ENCODE data around the gene HRAS.
"Not testable (repeated sequence)": the region's sequence is repeated elsewhere in the genome, so short reads cannot be mapped to it uniquely, and the experiment has no call there.

The HRAS gene

DNA sequence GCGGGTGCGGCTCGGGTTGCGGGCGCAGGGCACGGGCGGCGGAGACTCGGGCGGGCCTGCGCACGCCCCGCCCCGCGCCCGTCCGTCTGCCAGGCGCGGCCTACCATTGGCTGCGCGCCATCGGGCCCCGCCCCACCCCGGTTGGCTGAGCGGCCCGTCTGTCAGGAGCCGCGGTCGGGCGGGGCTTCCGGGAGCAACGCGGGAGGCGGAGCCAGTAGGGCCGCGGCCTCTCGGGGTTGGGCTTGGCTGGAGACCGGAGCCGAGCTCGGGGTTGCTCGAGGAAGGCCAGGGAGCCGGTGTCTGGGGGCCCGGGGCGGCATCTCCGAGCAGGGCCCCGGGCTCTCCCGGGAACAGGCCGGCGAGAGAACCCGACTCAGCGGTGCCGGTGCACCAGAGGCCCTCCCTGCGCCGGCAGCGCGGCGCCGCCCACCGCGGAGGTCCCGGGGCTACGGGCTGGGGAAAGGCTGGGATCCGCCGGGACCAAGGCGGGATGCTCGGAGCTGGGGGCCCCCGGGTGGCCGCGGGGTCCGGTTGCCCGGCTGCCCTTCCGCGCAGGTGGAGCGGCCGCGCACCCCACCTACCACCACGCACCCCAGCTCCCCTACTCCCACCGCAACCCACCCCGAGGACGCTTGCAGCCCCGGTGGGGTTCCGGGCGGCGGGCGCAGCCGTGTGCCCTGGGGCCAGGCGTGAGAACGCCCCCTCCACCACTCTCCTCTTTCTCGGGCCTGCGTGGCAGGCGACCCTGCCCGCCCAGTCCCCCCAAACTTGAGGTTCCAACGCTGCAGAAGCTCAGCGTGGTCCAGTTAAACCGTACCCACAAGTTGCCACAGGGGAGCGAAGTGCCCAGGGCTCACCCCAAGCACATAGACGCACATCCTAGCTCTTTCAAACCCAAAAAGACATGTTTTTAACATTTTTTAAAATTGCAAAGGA lies at the start of gene HRAS:
Gene HRAS, minus strand, starts transcription at position 58 of the 936 bp plus-strand sequence.
- peak; percentile 95 for DNase-seq

GRCh38 chr11:584287-584686 lies 48.9 kb upstream of the HRAS start:
- DNase-seq: no peak

DNA sequence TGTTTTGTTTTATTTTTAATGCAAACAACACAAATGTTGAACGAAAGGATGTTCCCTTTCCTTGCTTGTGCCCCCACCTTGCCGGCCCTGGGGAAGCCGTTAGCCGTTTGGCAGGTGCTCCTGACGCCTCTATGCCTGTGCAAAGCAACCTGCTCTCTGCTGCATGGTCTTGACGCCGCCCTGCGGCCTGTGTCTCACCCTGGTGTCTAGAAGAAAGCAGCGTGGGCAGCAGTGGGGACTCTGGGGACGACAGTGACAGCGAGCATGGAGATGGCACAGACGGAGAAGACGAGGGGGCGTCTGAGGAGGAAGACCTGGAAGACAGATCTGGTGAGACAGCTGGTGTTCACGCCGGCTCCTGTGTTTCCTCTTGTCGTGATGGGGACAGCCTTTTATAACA lies 46.4 kb upstream of the HRAS start:
- no peak for DNase-seq

DNA sequence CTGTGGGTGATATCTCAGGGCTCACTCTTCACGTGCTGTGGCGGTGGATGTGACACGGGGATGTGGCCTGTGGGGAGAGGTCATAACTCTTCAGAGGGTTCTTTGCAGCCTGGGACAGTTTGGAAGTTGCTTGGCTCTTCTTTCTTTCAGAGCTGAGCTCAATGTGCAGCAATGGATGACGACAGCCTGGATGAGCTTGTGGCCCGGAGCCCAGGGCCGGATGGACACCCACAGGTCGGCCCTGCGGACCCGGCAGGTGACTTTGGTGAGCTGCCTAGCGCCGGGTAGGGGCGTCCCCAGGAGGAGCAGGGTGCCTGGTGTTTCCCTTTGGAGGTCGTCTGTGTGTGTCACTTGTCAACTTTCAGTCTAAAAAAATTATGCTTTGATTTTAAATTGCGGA lies 46.0 kb upstream of the HRAS start:
- no peak for DNase-seq

DNA sequence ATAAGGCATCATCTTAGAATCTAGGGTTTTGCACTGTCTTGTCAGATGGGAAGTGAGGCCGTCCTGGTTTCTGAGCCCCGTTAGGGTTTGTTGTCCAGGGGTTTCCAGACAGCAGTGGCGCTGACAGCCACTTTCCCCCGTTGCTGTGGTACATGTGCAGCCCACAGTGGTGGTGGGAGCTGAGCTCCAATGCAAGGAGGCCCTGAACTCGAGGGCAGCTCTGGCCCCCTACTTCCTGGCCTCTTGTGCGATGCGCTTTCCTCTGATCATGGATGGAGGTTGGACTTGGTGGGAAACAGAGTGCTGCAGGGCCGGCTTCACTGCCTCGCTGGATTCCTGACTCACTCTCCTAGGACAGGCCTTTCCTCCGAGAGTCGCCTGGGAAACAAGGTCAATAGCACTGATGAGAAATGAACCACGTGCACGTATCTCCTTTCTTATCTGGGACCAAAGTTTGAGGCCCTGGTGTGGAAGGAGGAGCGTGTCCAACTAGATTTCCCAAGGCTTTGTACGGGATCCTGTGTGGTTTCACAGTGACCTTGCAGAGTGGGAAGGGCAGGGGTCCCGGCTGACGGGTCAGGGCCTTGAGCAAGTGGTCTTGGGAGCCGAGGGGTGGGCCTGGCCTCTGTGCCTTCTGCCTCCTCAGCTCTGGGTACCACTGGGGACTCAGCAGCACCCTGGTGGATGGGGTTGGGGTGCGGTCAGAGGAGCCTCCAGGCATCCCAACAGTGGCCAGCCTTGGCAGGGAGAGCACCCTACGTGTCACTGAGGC lies 44.6 kb upstream of the HRAS start:
- no peak for DNase-seq

- DNase-seq: no peak
Observed at GRCh38 chr11:578276-579035, 43.1 kb upstream of the HRAS start.

- no peak for DNase-seq
Observed at GRCh38 chr11:577611-577894, 42.2 kb upstream of the HRAS start.

GRCh38 chr11:576811-577610 lies 41.6 kb upstream of the HRAS start:
- DNase-seq: no peak

- peak; percentile 94 for DNase-seq
Observed at GRCh38 chr11:575996-576768, 40.8 kb upstream of the HRAS start, which contains the start of gene PHRF1. Gene PHRF1 (plus strand): TSS chr11:576470. CDS start chr11:581513, 5,043 bp downstream.

- no peak for DNase-seq
Observed at GRCh38 chr11:575313-575995, 40.1 kb upstream of the HRAS start.

- DNase-seq: no peak
Observed at GRCh38 chr11:574632-575312, 39.4 kb upstream of the HRAS start.

GRCh38 chr11:574031-574570 lies 38.7 kb upstream of the HRAS start:
- not testable (repeated sequence) for DNase-seq

DNA sequence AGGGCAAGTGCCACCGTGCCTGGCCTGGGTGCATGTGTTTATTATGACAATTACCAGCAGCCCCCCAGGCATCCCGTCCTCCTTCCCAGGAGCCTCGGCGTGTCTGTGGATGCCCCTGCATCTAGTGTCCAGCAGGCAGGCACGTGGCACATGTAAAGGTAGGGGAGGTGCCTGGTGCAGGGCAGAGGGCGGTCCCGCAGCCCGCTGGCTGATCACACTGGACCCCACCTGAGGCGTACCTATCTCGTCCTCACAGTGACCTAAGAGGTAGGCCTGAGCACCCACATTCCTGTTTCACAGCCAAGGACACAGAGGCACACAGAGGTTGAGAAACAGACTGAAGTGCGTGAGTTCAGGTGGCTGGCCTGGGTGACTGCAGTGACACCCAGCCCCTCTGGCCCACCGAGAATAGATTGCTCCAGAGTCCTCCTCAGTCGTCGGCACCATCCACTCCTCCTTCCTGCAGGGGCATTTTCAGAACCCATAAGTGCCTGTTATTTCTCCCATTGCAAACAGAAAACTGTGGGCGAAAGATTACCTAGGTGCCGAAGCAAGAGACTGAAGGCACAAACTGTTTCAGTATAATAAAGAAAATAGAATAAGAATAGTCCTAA lies 37.9 kb upstream of the HRAS start:
- no peak for DNase-seq

DNA sequence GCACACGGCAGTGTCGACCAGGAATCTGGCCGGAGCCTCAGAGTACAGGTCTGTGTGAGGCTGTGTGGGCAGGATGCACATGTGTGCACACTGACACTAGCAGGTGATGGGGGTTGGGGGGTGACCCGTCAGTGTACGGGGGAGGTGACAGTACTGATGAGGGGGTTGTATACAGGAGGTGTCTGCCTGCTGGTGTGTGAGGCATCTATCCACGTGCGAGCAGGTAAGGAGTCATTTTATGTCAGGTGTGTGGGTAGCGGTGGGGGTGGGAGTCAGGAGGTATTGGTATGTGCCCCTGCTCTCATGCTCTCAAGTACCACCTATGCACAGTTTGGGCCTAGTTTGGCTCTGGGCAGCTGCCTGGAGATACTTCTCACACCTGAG lies 36.4 kb upstream of the HRAS start:
- DNase-seq: no peak

- DNase-seq: no peak
Observed at GRCh38 chr11:569158-569885, 33.9 kb upstream of the HRAS start.

DNA sequence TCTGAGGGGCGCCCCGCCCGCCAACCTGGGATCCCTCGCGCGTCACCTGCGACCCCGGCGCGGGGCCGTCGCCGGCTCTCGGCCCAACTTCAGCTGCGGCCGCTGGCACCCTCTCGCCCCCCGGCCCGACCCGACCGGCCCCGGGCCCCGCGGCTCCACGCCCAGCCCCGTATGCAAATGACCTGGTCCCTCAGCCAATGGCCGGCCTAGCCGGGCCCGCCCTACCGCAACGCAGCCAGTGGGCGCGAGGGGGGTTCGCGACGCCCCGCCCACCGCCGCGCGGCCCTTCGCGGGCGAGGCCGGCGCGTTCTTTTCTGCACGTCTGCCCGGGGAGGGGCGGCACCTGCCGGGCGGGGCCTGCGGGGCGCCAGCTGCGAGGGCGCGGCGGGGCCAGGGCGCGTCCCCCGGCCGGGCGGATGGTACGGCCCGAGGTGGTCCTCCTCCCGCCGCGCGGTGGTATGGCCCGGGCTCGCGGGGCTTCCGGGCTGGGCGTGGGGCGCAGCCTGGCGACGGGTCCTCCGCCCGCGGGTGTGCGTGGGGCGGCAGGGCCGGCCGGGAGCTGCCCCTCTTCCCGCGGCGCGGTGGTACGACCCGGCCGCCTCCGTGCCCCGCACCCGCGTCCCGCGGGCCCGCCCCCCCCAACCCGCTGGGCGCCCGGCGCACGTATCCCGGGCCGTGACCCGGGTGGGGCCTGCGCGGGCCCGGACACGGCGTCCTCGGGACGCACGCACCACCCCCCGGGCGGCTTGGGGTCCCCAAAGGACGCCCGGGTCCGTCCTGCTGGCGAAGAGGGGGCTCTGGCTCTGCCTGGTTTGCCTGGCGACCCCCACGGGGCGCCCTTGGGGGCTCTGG lies 33.2 kb upstream of the HRAS start:
- peak; percentile 95 for DNase-seq

GRCh38 chr11:567629-568292 lies 32.4 kb upstream of the HRAS start:
- DNase-seq: no peak

All from CD4-positive, alpha-beta T cell treated with Interferon gamma for 1 hour (primary cell).